Natural killer cell (primary cell): ENCODE measurements around the gene RALGPS2. TPM values are rescaled to one million over a fixed set of nuclear protein-coding genes. Genes with fewer than 3 reads are reported as not detected.
"Not testable (repeated sequence)": the region's sequence is repeated elsewhere in the genome, so short reads cannot be mapped to it uniquely, and the experiment has no call there.

Source experiments
- ATAC-seq, 3 donors: fragments of 150-1000 bp in 2 of 3; fragments of 200-7000 bp in 1 of 3; cut with Tn5 transposase; 1 replicate in 1 of 3; 2 replicates in 2 of 3; pipeline ENCODE4 v1.10.0; 2021; ENCODE audit warnings: mild to moderate bottlenecking in 2 of 3, moderate library complexity in 2 of 3
- DNase-seq, 2 donors: peaks; one replicate each; pipeline versions ENCODE4 v3.0.0 to v3.0.0-alpha.2; 2013 to 2021; ENCODE audit warnings: mixed read lengths in 1 of 2
- H3K27ac ChIP-seq: one replicate; pipeline ENCODE4 v1.5.1; 2013; ENCODE audit warnings: mild to moderate bottlenecking, low read length
- H3K27me3 ChIP-seq: one replicate; pipeline ENCODE4 v1.6.1; 2013; ENCODE audit warnings: low read length; ENCODE audit not compliant: control insufficient read depth, insufficient read depth
- H3K36me3 ChIP-seq: one replicate; pipeline ENCODE4 v1.6.1; 2013; ENCODE audit warnings: low read length; ENCODE audit not compliant: control insufficient read depth, insufficient read depth
- H3K4me1 ChIP-seq: one replicate; pipeline ENCODE4 v1.6.1; 2013; ENCODE audit warnings: low read length; ENCODE audit not compliant: control insufficient read depth, insufficient read depth
- H3K4me3 ChIP-seq: one replicate; pipeline ENCODE4 v1.5.1; 2013; ENCODE audit warnings: low read length
- H3K9me3 ChIP-seq: one replicate; pipeline ENCODE4 v1.6.1; 2013; ENCODE audit warnings: low read length; ENCODE audit not compliant: control insufficient read depth, insufficient read depth
- H3K27ac Mint-ChIP-seq, 2 donors: one replicate each; pipeline ENCODE4 v1.8.0; 2022; ENCODE audit warnings: mild to moderate bottlenecking in 2 of 2, mixed read lengths in 2 of 2, moderate library complexity in 1 of 2
- H3K27me3 Mint-ChIP-seq, 2 donors: one replicate each; pipeline ENCODE4 v1.8.0; 2022; ENCODE audit warnings: low read depth in 2 of 2, mixed read lengths in 2 of 2
- H3K36me3 Mint-ChIP-seq: one replicate; pipeline ENCODE4 v1.8.0; 2022; ENCODE audit warnings: mixed read lengths
- H3K4me1 Mint-ChIP-seq, 2 donors: one replicate each; pipeline ENCODE4 v1.8.0; 2022; ENCODE audit warnings: mixed read lengths in 2 of 2
- H3K4me3 Mint-ChIP-seq: one replicate; pipeline ENCODE4 v1.8.0; 2022; ENCODE audit warnings: mild to moderate bottlenecking, moderate library complexity, mixed read lengths
- H3K9me3 Mint-ChIP-seq, 2 donors: one replicate each; pipeline ENCODE4 v1.8.0; 2022; ENCODE audit warnings: mixed read lengths in 2 of 2
- WGBS: methylation state at CpG from one replicate; pipeline ENCODE4 v1.1.7; 2013; ENCODE audit warnings: missing lambda C conversion rate; ENCODE audit not compliant: insufficient coverage; 5-methylcytosine and 5-hydroxymethylcytosine counted together
- intact Hi-C: fragments of 100-400 bp; cut with micrococcal nuclease; formaldehyde crosslinking; loops from one replicate; pipeline ENCODE4 v1.14.2; 2022
- total RNA-seq, 4 donors: library from RNA; stranded (reverse); fragments of 120-200 nt in 1 of 4; gene quantifications; one replicate each; pipeline versions ENCODE4 v1.2.3 to v1.2.4, GENCODE V29; 2013 to 2022
- TF ChIP-seq, protein P1 (sequence below): fragments of 200-600 bp; IDR thresholded peaks from one replicate; pipeline ENCODE4 v1.8.0; 2022; ENCODE audit warnings: antibody characterized with exemption

The RALGPS2 gene
- total RNA-seq, 3 donors from 2014 or later (not counting 1 experiment from before 2014, with no cell fraction given), result 11.1 to 12.4 (median 11.8) TPM

DNA sequence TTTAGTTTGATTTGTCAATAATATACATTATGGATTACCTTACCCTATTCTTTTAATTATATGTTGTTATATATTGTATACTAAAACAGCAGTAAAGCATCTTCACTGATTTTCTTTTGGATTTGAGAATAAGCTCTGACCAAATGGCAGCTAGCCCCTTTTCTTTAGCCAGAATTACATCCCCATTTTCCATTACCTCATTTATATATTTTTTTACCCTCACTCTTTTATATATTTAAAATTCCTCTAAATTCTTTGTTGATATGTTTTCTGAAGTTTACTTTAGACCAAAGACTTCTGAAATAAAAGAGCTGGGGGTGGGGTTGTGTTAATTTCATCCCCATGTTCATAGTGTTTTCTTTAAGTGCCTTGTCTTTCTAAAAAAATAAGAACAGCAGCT, 121.3 kb downstream of the RALGPS2 start:
- no peaks in the 10 kb centered on the region for H3K4me1 ChIP-seq
- no peaks in the 10 kb centered on the region for H3K9me3 ChIP-seq
- DNase-seq (no peak), ATAC-seq (no peak)
- Mint-ChIP-seq H3K27ac (no peak overlapping the region), H3K9me3 (no peaks in the 10 kb centered on the region), H3K36me3 (no peaks in the 10 kb centered on the region), H3K27me3 (no peaks in the 10 kb centered on the region), H3K4me3 (no peak overlapping the region), H3K4me1 (no peaks in the 10 kb centered on the region)
- no peak overlapping the region for H3K27ac ChIP-seq
- H3K27me3 ChIP-seq, result no peaks in the 10 kb centered on the region
- no peaks in the 10 kb centered on the region for H3K36me3 ChIP-seq
- TF ChIP-seq, protein P1, sequence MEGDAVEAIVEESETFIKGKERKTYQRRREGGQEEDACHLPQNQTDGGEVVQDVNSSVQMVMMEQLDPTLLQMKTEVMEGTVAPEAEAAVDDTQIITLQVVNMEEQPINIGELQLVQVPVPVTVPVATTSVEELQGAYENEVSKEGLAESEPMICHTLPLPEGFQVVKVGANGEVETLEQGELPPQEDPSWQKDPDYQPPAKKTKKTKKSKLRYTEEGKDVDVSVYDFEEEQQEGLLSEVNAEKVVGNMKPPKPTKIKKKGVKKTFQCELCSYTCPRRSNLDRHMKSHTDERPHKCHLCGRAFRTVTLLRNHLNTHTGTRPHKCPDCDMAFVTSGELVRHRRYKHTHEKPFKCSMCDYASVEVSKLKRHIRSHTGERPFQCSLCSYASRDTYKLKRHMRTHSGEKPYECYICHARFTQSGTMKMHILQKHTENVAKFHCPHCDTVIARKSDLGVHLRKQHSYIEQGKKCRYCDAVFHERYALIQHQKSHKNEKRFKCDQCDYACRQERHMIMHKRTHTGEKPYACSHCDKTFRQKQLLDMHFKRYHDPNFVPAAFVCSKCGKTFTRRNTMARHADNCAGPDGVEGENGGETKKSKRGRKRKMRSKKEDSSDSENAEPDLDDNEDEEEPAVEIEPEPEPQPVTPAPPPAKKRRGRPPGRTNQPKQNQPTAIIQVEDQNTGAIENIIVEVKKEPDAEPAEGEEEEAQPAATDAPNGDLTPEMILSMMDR, result no peak
- H3K4me3 ChIP-seq, result no peak overlapping the region
- intact Hi-C loops, result no loop called here

DNA sequence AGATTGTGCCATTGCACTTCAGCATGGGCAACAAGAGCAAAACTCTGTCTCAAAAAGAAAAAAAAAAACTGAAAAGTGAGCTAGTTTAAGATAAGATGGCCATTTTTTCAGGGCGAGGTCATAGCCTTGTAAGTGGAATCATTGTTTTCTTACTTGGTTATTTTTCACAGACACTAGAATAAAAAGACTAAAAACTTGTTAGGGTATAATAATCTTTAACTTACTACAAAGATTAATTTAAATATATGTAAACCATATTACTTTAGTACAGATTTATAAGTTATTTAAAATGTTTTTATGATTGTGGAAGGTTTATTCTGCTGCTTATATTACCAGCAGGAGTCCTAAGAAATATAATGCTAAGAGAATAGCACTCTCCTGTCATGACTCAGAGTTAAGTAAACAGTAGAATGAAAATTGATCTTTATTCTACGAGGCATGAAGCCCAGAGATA, 122.4 kb downstream of the RALGPS2 start:
- H3K27ac Mint-ChIP-seq, result no peak overlapping the region
- no peaks in the 10 kb centered on the region for H3K27me3 ChIP-seq
- ATAC-seq, result no peak
- H3K4me3 Mint-ChIP-seq, result no peak overlapping the region
- no peaks in the 10 kb centered on the region for H3K36me3 ChIP-seq
- no peaks in the 10 kb centered on the region for H3K27me3 Mint-ChIP-seq
- WGBS, result no CpG with 5 or more reads among the region's 2 CpGs
- no peak for DNase-seq
- H3K27ac ChIP-seq, result no peak overlapping the region
- H3K4me1 ChIP-seq, result no peaks in the 10 kb centered on the region
- TF ChIP-seq, protein P1, result no peak
- no peaks in the 10 kb centered on the region for H3K36me3 Mint-ChIP-seq
- no peak overlapping the region for H3K4me3 ChIP-seq
- H3K9me3 ChIP-seq, result no peaks in the 10 kb centered on the region
- H3K4me1 Mint-ChIP-seq, result no peaks in the 10 kb centered on the region
- intact Hi-C loops, result no loop called here
- H3K9me3 Mint-ChIP-seq, result no peaks in the 10 kb centered on the region

DNA sequence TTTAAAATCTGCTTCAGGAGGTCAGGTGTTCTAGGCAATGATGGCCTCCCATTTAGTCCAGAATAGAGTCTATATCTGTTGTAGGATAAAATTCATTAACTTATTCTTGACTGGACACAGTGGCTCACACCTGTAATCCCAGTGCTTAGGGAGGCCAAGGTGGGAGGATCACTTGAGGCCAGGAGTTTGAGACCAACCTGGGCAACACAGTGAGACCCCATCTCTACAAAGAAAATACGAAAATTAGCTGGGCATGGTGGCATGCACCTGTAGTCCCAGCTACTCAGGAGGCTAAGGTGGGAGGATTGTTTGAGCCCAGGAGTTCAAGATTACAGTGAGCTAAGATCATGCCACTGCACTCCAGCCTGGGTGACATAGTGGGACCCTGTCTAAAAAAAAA, 122.9 kb downstream of the RALGPS2 start:
- H3K27ac Mint-ChIP-seq, ATAC-seq, H3K27ac ChIP-seq, H3K36me3 Mint-ChIP-seq, intact Hi-C loops, H3K9me3 ChIP-seq, H3K4me3 ChIP-seq, H3K36me3 ChIP-seq, H3K4me1 Mint-ChIP-seq, H3K27me3 Mint-ChIP-seq, H3K27me3 ChIP-seq, DNase-seq, H3K4me1 ChIP-seq, H3K9me3 Mint-ChIP-seq, H3K4me3 Mint-ChIP-seq: not testable (repeated sequence)
- WGBS, result 94% methylated on average over 1 of the region's 1 CpG

DNA sequence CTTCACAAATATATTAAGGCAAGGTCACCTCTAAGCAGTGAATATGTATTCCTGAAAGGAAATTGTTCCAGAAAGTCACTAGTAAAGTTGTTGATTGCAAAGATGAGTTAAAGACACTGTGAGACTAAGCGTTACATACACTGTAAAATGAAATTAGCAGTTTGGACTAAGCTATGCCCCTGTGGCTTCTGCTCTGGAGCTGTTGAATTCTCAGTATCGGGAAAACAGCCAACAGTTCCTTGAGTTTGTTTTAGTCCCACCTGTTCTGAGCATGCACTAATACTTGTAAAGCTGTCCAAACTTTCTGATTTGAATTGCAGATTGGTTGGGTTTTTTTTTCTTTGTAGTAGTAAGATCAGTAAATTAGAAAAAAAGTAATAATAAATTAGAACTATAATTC, 124.9 kb downstream of the RALGPS2 start:
- Histone ChIP-seq H3K4me3 (no peak overlapping the region), H3K27me3 (no peaks in the 10 kb centered on the region), H3K4me1 (no peaks in the 10 kb centered on the region), H3K36me3 (no peaks in the 10 kb centered on the region), H3K27ac (no peak overlapping the region), H3K9me3 (no peaks in the 10 kb centered on the region)
- ATAC-seq (no peak), DNase-seq (no peak)
- no peaks in the 10 kb centered on the region for H3K36me3 Mint-ChIP-seq
- H3K9me3 Mint-ChIP-seq, result no peaks in the 10 kb centered on the region
- 98% methylated on average over 2 of the region's 2 CpGs for whole genome bisulfite sequencing
- TF ChIP-seq, protein P1, result no peak
- no peak overlapping the region for H3K27ac Mint-ChIP-seq
- H3K27me3 Mint-ChIP-seq, result no peaks in the 10 kb centered on the region
- intact Hi-C loops, result no loop called here
- H3K4me1 Mint-ChIP-seq, result no peaks in the 10 kb centered on the region
- H3K4me3 Mint-ChIP-seq, result no peak overlapping the region
